Measurements from ENCODE around the gene FAM156B.
"Not testable (repeated sequence)": the region's sequence is repeated elsewhere in the genome, so short reads cannot be mapped to it uniquely, and the experiment has no call there.

Gene FAM156B, protein sequence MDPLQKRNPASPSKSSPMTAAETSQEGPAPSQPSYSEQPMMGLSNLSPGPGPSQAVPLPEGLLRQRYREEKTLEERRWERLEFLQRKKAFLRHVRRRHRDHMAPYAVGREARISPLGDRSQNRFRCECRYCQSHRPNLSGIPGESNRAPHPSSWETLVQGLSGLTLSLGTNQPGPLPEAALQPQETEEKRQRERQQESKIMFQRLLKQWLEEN

DNA sequence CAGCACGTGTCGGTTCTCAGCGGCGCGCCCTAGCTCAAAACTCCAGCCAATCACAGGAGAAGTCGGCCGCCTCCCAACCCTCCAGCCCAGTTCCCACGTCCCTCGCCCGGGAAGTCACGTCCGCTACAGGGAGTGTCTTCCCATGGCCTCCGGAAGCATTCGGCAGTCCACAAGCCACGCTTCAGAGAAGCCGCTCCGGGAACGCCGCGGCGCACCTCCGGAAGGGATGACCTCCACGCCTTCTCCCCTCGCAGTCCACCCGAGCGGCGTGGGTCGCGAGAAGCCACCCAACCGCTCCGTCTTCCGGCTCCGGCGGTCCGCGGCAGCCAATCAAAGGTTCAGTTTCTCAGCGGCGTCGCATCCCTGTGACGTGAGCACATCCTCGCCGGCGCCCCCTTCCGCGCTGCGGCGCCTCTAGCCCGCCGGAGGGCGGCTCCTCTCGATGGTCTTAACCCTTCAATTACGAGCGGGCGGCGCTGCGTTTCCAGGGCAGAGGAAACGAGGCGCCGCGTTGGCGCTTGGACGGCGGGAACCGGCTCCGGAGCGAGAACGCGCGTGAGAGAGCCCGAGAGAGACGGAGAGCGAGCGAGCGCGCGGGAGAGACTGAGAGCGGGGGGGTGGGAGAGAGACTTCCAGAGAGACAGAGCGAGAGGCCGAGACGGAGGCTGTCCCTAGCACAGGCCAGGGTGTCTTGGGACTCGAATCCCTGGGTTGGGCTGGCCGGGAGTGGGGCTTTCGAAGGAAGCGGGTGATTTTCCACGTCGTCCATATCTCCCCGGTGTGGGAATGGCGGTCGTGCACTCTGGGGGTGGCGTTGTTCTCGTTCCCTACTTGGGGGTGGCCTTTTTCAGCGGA, at the start of gene FAM156B:
TSS of gene FAM156B (plus strand) at position 476 of the 855 bp plus-strand sequence. CDS start 9,896 bp downstream, outside the sequence.
- not testable (repeated sequence) for H3K9ac ChIP-seq; H3K9me3 ChIP-seq (ENCODE audit: control insufficient read depth, low read length)

DNA sequence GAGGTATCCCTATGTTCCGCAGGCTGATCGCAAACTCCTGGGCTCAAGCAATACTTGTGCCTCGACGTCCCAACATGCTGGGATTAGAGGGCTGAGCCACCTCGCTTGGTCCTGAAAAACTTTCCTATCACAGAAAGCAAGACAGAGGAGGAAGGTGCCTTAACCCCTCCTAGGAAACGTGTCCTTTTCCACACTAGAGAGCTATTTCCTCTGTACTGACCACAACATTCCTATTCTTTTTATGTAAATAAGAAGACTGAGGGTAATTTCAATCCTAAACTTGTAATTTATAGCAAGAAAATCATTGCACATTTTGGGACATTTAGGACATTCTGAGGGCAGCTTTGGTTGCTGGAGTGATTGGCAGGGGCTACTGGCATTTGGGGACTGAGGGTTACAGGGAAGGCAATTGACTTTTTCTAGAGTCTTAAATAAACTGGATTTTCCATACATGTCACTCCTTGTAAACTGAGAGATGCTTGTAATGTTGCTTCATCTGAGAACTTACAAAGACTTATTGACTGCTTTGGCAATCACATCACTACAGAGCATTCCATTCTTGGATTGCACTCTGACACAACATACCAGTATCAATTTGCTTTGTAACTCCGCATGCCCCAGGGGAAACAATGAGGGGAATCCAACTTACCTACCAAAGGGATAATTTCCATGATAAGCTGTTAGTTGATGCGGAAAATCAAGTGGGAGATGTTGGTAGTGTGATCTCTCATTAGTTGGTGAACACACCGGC, 44.8 kb upstream of the FAM156B start:
- H3K27ac ChIP-seq: no peak overlapping the region
- H3K27me3 ChIP-seq (ENCODE audit: control insufficient read depth, insufficient read depth, low read length): no peaks in the 10 kb centered on the region

More for the DNA sequence above, at the start of gene FAM156B:
- H3K4me1 ChIP-seq; H2AFZ ChIP-seq; H3K79me2 ChIP-seq; H3K36me3 ChIP-seq (ENCODE audit: control insufficient read depth, insufficient read depth, low read length); H3K27ac ChIP-seq; H3K27me3 ChIP-seq (ENCODE audit: control insufficient read depth, insufficient read depth, low read length); H3K4me3 ChIP-seq (ENCODE audit: low read depth, low read length); H3K4me2 ChIP-seq (ENCODE audit: low read length): not testable (repeated sequence)

GRCh38 chrX:52856991-52857525, 40.1 kb upstream of the FAM156B start:
- H3K4me3 ChIP-seq (ENCODE audit: low read depth, low read length); H3K79me2 ChIP-seq; H3K9ac ChIP-seq; H3K4me2 ChIP-seq (ENCODE audit: low read length); H2AFZ ChIP-seq; H3K27me3 ChIP-seq (ENCODE audit: control insufficient read depth, insufficient read depth, low read length); H3K4me1 ChIP-seq; H3K9me3 ChIP-seq (ENCODE audit: control insufficient read depth, low read length); H3K27ac ChIP-seq; H3K36me3 ChIP-seq (ENCODE audit: control insufficient read depth, insufficient read depth, low read length): not testable (repeated sequence)

More for the DNA sequence above, 44.8 kb upstream of the FAM156B start:
- H2AFZ ChIP-seq: no peak overlapping the region
- no peaks in the 10 kb centered on the region for H3K4me1 ChIP-seq
- H3K79me2 ChIP-seq: no peaks in the 10 kb centered on the region
- TF ChIP-seq, protein P1, sequence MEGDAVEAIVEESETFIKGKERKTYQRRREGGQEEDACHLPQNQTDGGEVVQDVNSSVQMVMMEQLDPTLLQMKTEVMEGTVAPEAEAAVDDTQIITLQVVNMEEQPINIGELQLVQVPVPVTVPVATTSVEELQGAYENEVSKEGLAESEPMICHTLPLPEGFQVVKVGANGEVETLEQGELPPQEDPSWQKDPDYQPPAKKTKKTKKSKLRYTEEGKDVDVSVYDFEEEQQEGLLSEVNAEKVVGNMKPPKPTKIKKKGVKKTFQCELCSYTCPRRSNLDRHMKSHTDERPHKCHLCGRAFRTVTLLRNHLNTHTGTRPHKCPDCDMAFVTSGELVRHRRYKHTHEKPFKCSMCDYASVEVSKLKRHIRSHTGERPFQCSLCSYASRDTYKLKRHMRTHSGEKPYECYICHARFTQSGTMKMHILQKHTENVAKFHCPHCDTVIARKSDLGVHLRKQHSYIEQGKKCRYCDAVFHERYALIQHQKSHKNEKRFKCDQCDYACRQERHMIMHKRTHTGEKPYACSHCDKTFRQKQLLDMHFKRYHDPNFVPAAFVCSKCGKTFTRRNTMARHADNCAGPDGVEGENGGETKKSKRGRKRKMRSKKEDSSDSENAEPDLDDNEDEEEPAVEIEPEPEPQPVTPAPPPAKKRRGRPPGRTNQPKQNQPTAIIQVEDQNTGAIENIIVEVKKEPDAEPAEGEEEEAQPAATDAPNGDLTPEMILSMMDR (IDR thresholded peaks at IDR 0.05): no peak
- no peaks in the 10 kb centered on the region for H3K9me3 ChIP-seq (ENCODE audit: control insufficient read depth, low read length)
- H3K4me3 ChIP-seq (ENCODE audit: low read depth, low read length): no peak overlapping the region
- no peak overlapping the region for H3K9ac ChIP-seq
- no peak overlapping the region for H3K4me2 ChIP-seq (ENCODE audit: low read length)
- no peaks in the 10 kb centered on the region for H3K36me3 ChIP-seq (ENCODE audit: control insufficient read depth, insufficient read depth, low read length)

GRCh38 chrX:52865343-52865998, 31.7 kb upstream of the FAM156B start:
- no peaks in the 10 kb centered on the region for H3K36me3 ChIP-seq (ENCODE audit: control insufficient read depth, insufficient read depth, low read length)
- no peaks in the 10 kb centered on the region for H3K79me2 ChIP-seq
- H3K27me3 ChIP-seq (ENCODE audit: control insufficient read depth, insufficient read depth, low read length): no peaks in the 10 kb centered on the region
- no peaks in the 10 kb centered on the region for H3K4me1 ChIP-seq
- H2AFZ ChIP-seq: no peak overlapping the region
- H3K9me3 ChIP-seq (ENCODE audit: control insufficient read depth, low read length): no peaks in the 10 kb centered on the region
- H3K9ac ChIP-seq: no peak overlapping the region
- H3K27ac ChIP-seq: no peak overlapping the region
- no peak overlapping the region for H3K4me3 ChIP-seq (ENCODE audit: low read depth, low read length)
- TF ChIP-seq, protein P1 (IDR thresholded peaks at IDR 0.05): no peak
- H3K4me2 ChIP-seq (ENCODE audit: low read length): no peak overlapping the region

DNA sequence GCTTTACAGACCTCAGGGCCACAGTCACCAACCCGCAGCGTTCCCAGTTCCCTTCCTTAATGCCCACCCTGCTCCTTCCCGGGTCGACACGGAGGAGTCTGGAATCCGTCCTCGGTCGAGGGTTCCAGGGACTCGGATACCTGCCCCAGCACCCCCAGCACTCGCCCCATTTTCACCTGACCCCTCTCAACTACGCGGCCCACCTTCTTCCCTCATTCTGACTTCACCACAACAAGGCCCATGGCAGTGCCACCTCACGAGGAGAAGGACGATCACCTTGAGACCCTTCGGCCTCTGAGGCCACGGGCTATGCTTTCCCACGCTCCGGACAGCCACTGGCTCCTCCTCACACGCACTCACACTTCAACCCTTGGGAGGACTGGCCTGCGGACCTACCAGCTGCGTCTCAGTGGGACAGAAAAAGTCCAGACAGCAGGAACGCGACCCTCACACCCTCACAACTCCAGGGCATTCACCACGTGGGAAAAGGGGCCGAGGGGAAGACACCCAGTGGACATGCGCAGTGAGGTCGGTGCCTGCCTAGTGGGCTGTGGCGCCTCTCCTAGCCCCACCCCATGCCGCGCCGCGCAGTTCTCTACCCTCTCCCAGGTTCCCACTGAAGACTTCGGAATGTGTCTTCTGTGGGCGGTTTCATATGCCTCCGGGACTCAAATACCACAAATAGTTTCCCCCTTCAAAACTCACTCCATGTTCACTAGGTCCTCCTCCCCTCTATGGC, 29.4 kb upstream of the FAM156B start, which contains the start of gene XAGE3:
TSS of gene XAGE3 (minus strand) at position 474 of the 739 bp plus-strand sequence. CDS start 950 bp downstream, outside the sequence.
- no peak within 1 kb of the TSS for H3K9ac ChIP-seq
- H3K79me2 ChIP-seq: no peaks in the 10 kb centered on the region
- no peaks in the 10 kb centered on the region for H3K27me3 ChIP-seq (ENCODE audit: control insufficient read depth, insufficient read depth, low read length)
- H3K4me1 ChIP-seq: no peaks in the 10 kb centered on the region
- no peaks in the 10 kb centered on the region for H3K36me3 ChIP-seq (ENCODE audit: control insufficient read depth, insufficient read depth, low read length)
- H2AFZ ChIP-seq: no peak within 1 kb of the TSS
- no peak within 1 kb of the TSS for H3K4me3 ChIP-seq (ENCODE audit: low read depth, low read length)
- TF ChIP-seq, protein P1 (IDR thresholded peaks at IDR 0.05): no peak
- H3K4me2 ChIP-seq (ENCODE audit: low read length): no peak within 1 kb of the TSS
- no peaks in the 10 kb centered on the region for H3K9me3 ChIP-seq (ENCODE audit: control insufficient read depth, low read length)
- no peak within 1 kb of the TSS for H3K27ac ChIP-seq
